ENCODE data around the gene IKBKE.

IKBKE gene

DNA sequence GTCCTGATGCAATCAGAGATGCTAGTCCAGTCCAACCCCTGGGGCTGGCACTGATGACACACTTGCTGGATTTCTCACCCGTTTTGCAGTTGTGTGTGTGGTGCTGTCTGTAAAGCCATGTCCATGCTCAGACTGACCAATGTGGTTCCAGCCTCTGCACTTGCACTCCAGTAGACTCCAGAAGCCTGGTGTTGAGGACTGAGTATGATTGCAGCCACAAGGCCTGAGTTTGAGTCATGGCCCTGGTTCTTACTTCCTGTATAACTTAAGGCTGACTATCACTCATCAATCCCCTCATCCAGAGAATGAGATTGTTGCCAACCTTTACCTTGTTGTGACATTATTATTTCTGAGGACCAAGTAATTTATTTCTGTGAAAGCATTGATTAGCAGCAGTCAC lies 34.8 kb upstream of the IKBKE start:
- DNase-seq (ENCODE audit: extremely low read depth, low read depth): no peak
- TF ChIP-seq, protein P1, sequence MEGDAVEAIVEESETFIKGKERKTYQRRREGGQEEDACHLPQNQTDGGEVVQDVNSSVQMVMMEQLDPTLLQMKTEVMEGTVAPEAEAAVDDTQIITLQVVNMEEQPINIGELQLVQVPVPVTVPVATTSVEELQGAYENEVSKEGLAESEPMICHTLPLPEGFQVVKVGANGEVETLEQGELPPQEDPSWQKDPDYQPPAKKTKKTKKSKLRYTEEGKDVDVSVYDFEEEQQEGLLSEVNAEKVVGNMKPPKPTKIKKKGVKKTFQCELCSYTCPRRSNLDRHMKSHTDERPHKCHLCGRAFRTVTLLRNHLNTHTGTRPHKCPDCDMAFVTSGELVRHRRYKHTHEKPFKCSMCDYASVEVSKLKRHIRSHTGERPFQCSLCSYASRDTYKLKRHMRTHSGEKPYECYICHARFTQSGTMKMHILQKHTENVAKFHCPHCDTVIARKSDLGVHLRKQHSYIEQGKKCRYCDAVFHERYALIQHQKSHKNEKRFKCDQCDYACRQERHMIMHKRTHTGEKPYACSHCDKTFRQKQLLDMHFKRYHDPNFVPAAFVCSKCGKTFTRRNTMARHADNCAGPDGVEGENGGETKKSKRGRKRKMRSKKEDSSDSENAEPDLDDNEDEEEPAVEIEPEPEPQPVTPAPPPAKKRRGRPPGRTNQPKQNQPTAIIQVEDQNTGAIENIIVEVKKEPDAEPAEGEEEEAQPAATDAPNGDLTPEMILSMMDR (IDR thresholded peaks at IDR 0.05; ENCODE audit: low read depth, low read length): no peak

DNA sequence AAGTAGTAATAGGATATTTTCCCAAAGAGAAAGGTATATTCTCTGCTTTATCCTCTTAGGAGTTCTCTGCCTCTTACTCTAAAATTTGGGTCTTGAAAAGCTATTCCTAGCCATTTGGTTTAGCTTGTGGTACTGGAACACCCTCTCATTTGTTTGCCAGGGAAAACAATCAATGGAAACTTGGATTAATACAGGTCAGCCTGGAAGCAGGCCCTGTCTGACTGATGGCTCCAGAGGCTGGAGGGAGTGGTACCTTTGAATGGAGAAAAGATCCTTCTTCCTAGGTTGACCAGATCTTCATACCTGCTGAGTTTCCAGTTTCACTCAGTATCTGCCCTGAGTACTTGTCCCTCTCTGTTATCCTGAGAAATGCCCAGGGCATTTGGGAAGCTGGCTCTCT lies 31.7 kb upstream of the IKBKE start:
- TF ChIP-seq, protein P1 (IDR thresholded peaks at IDR 0.05; ENCODE audit: low read depth, low read length): no peak
- no peak for DNase-seq (ENCODE audit: extremely low read depth, low read depth)

DNA sequence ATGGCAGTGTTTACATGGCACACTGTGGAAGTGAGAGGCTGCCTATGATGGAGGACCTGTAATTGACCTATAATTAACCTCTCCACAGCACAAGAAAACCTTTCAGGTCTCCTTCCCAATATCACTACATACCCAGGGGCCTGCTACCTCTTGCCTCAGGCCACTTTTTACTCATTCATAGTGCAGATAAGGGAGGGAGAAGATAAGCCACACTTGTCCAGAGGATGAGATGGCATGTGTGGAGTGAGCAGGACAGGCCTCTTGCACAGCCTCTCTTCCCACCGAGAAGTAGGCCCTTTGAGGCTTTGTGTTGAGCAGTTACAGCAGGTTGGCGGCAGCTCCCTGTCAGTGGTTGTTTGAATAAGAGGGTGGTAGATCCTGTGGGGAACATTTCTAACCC lies 31.1 kb upstream of the IKBKE start:
- TF ChIP-seq, protein P1 (IDR thresholded peaks at IDR 0.05; ENCODE audit: low read depth, low read length): no peak
- no peak for DNase-seq (ENCODE audit: extremely low read depth, low read depth)

DNA sequence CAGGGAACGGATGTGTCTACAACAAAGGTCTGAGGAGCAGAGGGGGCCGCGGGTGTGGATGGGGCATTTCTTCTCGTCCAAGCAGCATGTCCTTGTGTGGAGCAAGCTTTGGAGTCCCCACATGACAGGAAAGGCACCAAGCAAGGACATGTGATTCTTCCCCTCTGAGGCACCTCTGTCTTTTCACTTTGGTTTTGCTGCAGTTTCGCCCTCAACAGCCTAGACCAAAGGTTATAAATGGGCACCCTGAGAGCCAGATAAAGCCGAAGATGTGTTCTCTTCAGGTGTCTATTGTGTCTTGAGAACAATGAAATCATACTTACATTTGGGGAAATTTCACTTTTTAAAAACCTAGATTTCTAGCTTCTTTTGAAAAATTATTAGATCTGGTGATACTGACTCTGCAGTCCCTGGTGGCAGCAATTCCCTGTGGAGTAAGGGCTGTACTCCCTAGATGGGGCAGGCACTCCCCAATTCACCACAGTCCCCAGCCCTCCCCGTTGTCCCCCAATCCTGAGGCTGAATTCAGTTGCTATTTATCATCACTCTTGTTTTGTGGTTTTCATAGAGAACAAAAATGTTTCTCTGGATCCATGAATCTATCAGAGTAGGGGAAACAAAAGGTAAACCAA lies 28.8 kb upstream of the IKBKE start:
- TF ChIP-seq, protein P1 (IDR thresholded peaks at IDR 0.05; ENCODE audit: low read depth, low read length): no peak
- no peak for DNase-seq (ENCODE audit: extremely low read depth, low read depth)

DNA sequence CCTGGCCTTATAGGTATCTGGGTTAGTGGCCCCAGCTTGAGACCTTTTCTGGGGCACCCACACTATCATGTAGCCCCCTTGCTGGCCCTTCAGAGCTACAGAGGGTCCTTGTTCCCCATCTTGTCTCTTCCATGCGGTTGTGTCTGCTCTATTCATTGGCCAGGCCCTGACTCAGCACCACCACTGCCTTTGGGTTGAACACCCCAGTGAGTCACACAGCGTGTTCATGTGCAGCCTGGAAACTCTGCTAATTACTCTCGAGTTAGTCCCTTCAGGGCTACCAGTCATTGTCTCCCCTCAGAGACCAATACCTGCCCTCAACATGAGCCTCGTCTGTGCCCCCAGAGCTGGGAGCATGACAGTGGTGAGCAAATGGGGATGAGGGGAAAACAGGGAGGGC lies 28.2 kb upstream of the IKBKE start:
- TF ChIP-seq, protein P1 (IDR thresholded peaks at IDR 0.05; ENCODE audit: low read depth, low read length): no peak
- DNase-seq (ENCODE audit: extremely low read depth, low read depth): no peak

DNA sequence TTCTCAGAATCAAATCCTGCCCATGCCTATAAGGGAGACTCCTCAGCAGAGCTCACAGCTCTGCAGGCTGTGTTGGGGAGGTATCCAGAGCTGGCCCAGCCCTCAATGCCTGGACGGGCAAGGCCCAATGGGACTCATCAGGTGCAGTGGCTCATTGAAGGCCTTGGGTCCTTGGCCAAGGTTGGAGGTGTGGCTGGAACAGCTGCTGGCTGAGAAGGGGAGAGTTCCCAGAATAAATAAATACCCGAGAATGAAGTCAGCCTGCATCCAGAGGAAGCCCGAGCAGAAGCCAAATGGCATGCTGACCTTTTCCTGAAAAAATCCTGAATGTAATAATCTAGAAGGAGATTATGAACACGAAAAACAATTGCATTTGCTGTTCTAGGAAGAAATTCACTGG lies 25.2 kb upstream of the IKBKE start:
- peak; percentile 54 for DNase-seq (ENCODE audit: extremely low read depth, low read depth)
- TF ChIP-seq, protein P1 (IDR thresholded peaks at IDR 0.05; ENCODE audit: low read depth, low read length): no peak

DNA sequence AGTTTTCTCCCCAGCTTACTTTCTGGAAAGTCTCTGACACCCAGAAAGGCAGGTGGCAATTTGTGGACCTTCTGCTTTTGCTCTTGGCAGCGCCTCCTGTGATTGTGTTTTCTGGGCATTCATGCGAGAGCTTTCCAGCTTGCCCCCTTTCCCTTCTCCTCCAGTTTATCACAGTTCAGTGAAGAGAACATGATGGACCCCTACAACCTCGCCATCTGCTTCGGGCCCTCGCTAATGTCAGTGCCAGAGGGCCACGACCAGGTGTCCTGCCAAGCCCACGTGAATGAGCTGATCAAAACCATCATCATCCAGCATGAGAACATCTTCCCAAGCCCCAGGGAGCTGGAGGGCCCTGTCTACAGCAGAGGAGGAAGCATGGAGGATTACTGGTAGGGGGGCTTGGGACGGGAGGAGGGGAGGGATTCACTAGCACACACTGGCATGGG lies 24.3 kb upstream of the IKBKE start:
- TF ChIP-seq, protein P1 (IDR thresholded peaks at IDR 0.05; ENCODE audit: low read depth, low read length): no peak
- DNase-seq (ENCODE audit: extremely low read depth, low read depth): no peak

All from AG09319 (cell line).